Vagina (tissue), 2 donors: ENCODE measurements around the gene HCRT. TPM values are rescaled to one million over a fixed set of nuclear protein-coding genes. Genes with fewer than 3 reads are reported as not detected.
A peak's percentile ranks its signal among the peaks of the same experiment; 100 is the strongest.
"Not testable (repeated sequence)": the region's sequence is repeated elsewhere in the genome, so short reads cannot be mapped to it uniquely, and the experiment has no call there.

Experiments
- DNase-seq, 2 donors: peaks; one replicate each; pipeline ENCODE4 v3.0.0-alpha.2; 2017; ENCODE audit errors: extremely low spot score in 2 of 2
- H3K27ac ChIP-seq: fragments of 200-600 bp; sonication (generic); one replicate; pipeline ENCODE4 v1.5.1; 2019
- H3K27me3 ChIP-seq: fragments of 200-600 bp; sonication (generic); one replicate; pipeline ENCODE4 v1.5.1; 2019
- H3K36me3 ChIP-seq, 2 donors: fragments of 200-600 bp; sonication (generic); one replicate each; pipeline ENCODE4 v1.5.1; 2017 to 2019
- H3K4me1 ChIP-seq: fragments of 200-600 bp; sonication (generic); one replicate; pipeline ENCODE4 v1.5.1; 2019
- H3K4me3 ChIP-seq, 2 donors: fragments of 200-600 bp; sonication (generic); 1 replicate in 1 of 2; 2 replicates in 1 of 2; pipeline ENCODE4 v1.5.1; 2016 to 2019
- H3K9me3 ChIP-seq: fragments of 200-600 bp; sonication (generic); one replicate; pipeline ENCODE4 v1.5.1; 2019
- CTCF ChIP-seq, 3 experiments: fragments of 450-650 bp in 2 of 3; fragments of 200-600 bp in 1 of 3; sonication (generic) in 1 of 3; IDR thresholded peaks; one replicate each; pipeline ENCODE4 v1.5.1; 2017 to 2019; ENCODE audit warnings: antibody characterized with exemption in 3 of 3, mild to moderate bottlenecking in 2 of 3, moderate library complexity in 2 of 3
- POLR2A ChIP-seq, 2 donors: fragments of 450-650 bp; IDR thresholded peaks; one replicate each; pipeline ENCODE4 v1.6.1; 2017; ENCODE audit warnings: antibody characterized with exemption in 2 of 2, mild to moderate bottlenecking in 2 of 2, moderate library complexity in 2 of 2
- POLR2AphosphoS5 ChIP-seq, 2 donors: sonication (generic); formaldehyde crosslinking; IDR thresholded peaks; one replicate each; pipeline ENCODE4 v1.9.0; 2017; ENCODE audit warnings: antibody characterized with exemption in 2 of 2, mild to moderate bottlenecking in 2 of 2, low read depth in 1 of 2; ENCODE audit not compliant: insufficient read depth in 1 of 2
- intact Hi-C: fragments of 100-400 bp; cut with DNase I; formaldehyde crosslinking; loops from one replicate; pipeline ENCODE4 v1.15.1; 2023
- total RNA-seq: library from RNA; depleted of rRNA; stranded (reverse); fragments of >200 nt; gene quantifications from one replicate; pipeline ENCODE4 v1.2.3, GENCODE V29; 2016

HCRT gene
- total RNA-seq, 1 donor from 2014 or later = not detected

GRCh38 chr17:42227849-42228700 lies 42.8 kb upstream of the HCRT start:
- intact Hi-C loops = no loop called here
- peaks cover 14% of the 10 kb centered on the region for H3K4me1 ChIP-seq
- peak overlapping the region; percentile 35 for H3K27ac ChIP-seq
- TF ChIP-seq CTCF (IDR thresholded peaks at IDR 0.05) (no peak), POLR2AphosphoS5 (IDR thresholded peaks at IDR 0.05; ENCODE audit: insufficient read depth in 1 of 2, low read depth in 1 of 2) (no peak), POLR2A (IDR thresholded peaks at IDR 0.05) (no peak)
- H3K9me3 ChIP-seq = no peaks in the 10 kb centered on the region
- no peak overlapping the region for H3K4me3 ChIP-seq
- peaks cover 0 to 25% of the 10 kb centered on the region in 2 donors for H3K36me3 ChIP-seq
- no peak for DNase-seq
- H3K27me3 ChIP-seq = no peaks in the 10 kb centered on the region

- peaks cover 11% of the 10 kb centered on the region for H3K4me1 ChIP-seq
- H3K9me3 ChIP-seq = no peaks in the 10 kb centered on the region
- H3K4me3 ChIP-seq = no peak overlapping the region
- DNase-seq = no peak
- TF ChIP-seq POLR2AphosphoS5 (IDR thresholded peaks at IDR 0.05; ENCODE audit: insufficient read depth in 1 of 2, low read depth in 1 of 2) = no peak
- TF ChIP-seq CTCF (IDR thresholded peaks at IDR 0.05) = no peak
- TF ChIP-seq POLR2A (IDR thresholded peaks at IDR 0.05) = no peak
- H3K27ac ChIP-seq = no peak overlapping the region
- intact Hi-C loops = no loop called here
- peaks cover 0 to 38% of the 10 kb centered on the region in 2 donors for H3K36me3 ChIP-seq
- H3K27me3 ChIP-seq = no peaks in the 10 kb centered on the region
Measured at GRCh38 chr17:42225646-42226045, 40.4 kb upstream of the HCRT start.

- H3K27me3 ChIP-seq = no peaks in the 10 kb centered on the region
- H3K4me1 ChIP-seq = peaks cover 11% of the 10 kb centered on the region
- DNase-seq = no peak
- no peaks in the 10 kb centered on the region for H3K9me3 ChIP-seq
- intact Hi-C loops = no loop called here
- H3K4me3 ChIP-seq = no peak overlapping the region
- no peak overlapping the region for H3K27ac ChIP-seq
- H3K36me3 ChIP-seq = peaks cover 0 to 38% of the 10 kb centered on the region in 2 donors
- no peak for TF ChIP-seq CTCF (IDR thresholded peaks at IDR 0.05)
- no peak for TF ChIP-seq POLR2A (IDR thresholded peaks at IDR 0.05)
Measured at GRCh38 chr17:42224651-42225050, 39.4 kb upstream of the HCRT start.

- TF ChIP-seq CTCF (IDR thresholded peaks at IDR 0.05) (peak in 1 of 3 experiments; percentile 34), POLR2A (IDR thresholded peaks at IDR 0.05) (no peak), POLR2AphosphoS5 (IDR thresholded peaks at IDR 0.05; ENCODE audit: insufficient read depth in 1 of 2, low read depth in 1 of 2) (no peak)
- Histone ChIP-seq H3K27me3 (no peaks in the 10 kb centered on the region), H3K4me1 (no peaks in the 10 kb centered on the region), H3K27ac (no peak overlapping the region), H3K9me3 (no peaks in the 10 kb centered on the region), H3K4me3 (no peak overlapping the region), H3K36me3 (peaks cover 0 to 58% of the 10 kb centered on the region in 2 donors)
- intact Hi-C loops = no loop called here
- DNase-seq = no peak
Measured at GRCh38 chr17:42221886-42222745, 36.9 kb upstream of the HCRT start.

- DNase-seq, intact Hi-C loops, H3K27ac ChIP-seq, H3K27me3 ChIP-seq, H3K4me3 ChIP-seq, H3K4me1 ChIP-seq, H3K9me3 ChIP-seq: not testable (repeated sequence)
- peaks cover 0 to 73% of the 10 kb centered on the region in 2 donors for H3K36me3 ChIP-seq
Measured at GRCh38 chr17:42219280-42219679, 34.0 kb upstream of the HCRT start.
